GM21717 (cell line): Measurements from ENCODE around the gene MARCHF6.

ENCODE experiments used
- ATAC-seq: cut with Tn5 transposase; IDR thresholded peaks from one replicate; pipeline ENCODE4 v1.9.1; 2021; ENCODE audit warnings: mild to moderate bottlenecking, moderate library complexity; ENCODE audit not compliant: unreplicated experiment

The MARCHF6 gene

DNA sequence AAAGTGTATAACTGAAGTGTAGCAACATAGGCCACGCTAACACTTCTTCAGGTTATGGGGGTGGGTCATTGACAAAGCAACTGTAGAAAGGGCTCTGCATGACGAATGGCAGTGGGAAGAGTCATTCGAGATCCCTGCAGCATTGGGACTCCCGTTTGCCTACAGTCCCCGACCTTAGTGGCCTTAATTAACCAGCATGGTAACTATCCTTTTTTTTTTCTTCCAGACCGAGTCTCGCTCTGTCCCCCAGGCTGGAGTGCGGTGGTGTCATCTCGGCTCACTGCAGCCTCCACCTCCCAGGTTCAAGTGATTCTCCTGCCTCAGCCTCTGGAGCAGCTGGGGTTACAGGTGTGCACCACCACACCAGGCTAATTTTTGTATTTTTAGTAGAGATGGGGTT lies 31.6 kb upstream of the MARCHF6 start:
- ATAC-seq = no peak

DNA sequence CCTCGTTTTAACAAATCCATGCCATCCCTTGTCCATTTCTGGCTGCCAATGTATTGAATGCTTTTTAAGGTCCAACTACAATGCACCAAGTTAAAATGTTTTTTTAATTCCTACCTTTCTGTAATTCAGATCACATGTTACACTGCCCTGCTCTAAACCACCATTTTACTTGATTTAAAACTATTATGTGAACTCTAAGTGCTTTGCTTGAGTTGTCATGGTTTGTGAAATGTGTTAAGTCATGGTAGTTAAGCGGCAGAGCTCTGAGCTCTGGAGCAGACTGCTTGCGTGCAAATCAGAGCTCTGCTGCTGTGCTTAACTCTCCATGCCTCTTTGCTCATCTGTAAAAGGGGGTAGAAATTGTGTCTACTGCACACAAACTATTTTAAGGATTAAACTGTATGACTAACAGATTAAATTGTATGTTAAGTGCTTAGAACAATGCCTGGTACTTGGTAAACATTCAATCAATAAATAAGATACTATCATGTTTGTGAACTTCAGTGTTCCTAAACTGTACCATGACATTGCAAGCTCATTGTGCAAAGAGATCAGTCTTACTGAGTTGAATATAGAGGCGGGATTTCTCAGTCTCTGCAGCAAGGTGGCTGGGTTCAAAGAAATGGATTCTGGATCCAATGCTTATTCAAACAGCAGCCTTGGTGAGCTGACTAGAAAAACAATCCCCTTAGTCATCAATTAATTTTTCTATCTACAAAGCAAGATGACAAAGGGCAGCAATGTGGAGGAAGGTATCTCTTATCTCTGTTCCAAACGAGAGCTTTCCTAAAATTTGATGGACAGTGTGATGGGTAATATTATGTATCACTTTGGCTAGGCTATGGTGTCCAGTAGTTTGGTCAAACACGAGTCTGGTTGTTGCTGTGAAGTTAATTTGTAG lies 29.7 kb upstream of the MARCHF6 start:
- ATAC-seq = no peak

DNA sequence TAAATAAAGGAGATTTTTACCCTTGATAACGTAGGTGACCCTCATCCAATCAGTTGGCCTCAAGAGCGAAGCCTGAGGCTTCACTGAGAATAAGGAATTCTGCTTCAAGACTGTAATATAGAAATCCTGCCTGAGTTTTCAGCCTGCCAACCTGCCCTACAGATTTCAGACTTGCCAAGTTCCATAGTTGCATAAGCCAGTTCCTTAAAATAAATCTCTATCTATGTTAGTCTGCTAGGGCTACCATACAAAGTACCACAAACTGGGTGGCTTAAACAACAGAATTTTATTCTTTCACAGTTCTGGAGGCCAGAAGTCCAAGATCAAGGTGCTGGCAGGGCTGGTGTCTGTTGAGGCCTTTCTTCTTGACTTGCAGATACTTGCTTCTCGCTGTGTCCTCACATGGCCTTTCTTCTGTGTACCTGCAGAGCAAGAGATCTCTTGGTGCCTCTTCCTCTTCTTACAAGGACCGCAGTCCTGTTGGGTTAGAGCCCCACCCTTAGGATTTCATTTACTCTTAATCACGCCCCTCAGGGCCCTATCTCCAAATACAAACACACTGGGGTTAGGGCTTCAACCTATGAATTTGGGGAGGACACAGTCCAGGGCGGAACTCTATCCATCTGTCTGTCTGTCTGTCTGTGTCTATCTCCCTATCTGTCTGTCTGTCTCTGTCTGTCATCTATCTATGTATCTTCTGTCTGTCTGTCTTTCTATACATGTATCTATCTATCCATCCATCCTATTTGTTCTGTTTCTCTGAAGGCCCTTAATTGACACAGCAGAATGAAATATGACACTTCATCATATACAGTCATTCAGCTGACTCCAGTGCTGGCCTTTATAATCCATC lies 28.8 kb upstream of the MARCHF6 start:
- no peak for ATAC-seq

- ATAC-seq = no peak
Observed at GRCh38 chr5:10328323-10328722, 25.2 kb upstream of the MARCHF6 start.

DNA sequence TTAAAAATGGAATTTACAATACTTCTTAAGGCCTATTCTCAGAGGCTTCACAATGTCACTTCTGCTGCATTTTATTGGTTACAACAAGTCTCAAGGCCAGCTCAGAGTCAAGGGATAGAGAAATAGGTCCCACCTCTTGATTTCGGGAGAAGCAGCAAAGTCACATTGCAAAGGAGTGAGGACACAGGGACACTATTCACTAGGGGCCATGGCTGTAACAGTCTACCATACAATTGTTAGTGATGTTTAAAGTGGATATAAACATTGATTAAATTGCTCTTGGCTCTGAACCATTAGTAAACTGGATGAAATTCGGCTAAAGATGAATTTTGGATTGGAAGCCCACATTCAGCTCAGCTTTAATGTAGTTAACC lies 24.1 kb upstream of the MARCHF6 start:
- no peak for ATAC-seq

- ATAC-seq = no peak
Observed at GRCh38 chr5:10329820-10330481, 23.5 kb upstream of the MARCHF6 start.

DNA sequence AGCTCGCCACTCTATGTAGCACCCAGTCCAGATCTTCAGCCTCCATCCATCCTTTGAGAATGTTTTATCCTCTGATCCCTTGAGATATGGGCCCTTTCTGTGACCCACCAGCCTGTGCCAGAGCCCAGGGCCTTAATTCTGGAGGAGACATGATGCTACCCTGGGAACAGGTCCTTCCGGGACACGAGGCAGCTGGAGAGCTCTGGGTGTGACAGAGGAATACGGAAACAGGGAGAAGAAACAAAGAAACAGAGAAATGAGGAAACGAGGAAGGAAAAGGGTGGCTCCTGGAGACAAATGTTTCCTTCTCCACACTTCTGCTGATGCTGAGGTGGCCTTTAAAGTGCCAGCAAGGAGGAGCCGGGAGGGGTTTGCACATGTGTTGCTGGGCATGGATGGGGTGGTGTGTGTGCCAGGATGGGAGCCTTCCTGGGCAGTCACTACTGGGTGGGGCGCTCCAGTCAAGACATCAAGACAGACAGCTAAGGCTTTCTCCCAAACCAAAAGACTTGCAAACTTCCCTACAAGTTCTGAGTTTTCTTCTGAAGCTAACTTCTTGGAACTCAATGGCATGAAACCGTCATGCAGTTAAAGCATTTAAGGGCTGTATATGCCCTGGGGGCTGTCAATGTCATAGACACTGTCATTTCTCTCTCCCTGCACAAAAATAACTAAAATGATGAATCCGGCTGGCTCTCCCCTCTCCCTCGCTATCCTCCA lies 22.8 kb upstream of the MARCHF6 start:
- no peak for ATAC-seq

DNA sequence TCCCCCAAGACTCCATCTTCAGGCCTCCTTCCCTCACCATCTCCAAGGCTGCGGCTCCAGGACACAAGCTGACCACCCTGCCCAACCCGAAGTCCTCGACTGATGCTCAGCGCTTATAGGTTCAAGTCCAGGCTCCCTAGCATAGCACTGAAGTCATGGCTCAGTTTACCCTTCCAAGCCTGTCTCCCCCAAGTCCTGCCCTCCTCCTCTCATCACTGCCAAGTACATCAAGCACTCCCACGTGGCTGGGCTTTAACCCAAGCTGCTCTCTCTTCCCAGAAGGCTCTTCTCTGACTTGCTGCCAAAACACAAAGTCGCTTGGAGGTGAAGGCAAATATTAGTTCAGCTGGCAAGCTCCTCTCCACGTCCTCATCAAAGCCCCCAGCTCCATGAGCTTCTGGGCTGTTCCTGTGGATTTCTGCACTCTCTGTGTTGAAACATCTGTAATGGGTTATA lies 22.1 kb upstream of the MARCHF6 start:
- ATAC-seq = no peak

GRCh38 chr5:10332301-10332700 lies 21.2 kb upstream of the MARCHF6 start:
- ATAC-seq = no peak

GRCh38 chr5:10333154-10334006 lies 20.1 kb upstream of the MARCHF6 start:
- no peak for ATAC-seq

GRCh38 chr5:10334831-10335230 lies 18.7 kb upstream of the MARCHF6 start:
- ATAC-seq = no peak

GRCh38 chr5:10335711-10336470 lies 17.6 kb upstream of the MARCHF6 start:
- ATAC-seq = no peak

- ATAC-seq = no peak
Observed at GRCh38 chr5:10337107-10337506, 16.4 kb upstream of the MARCHF6 start.

DNA sequence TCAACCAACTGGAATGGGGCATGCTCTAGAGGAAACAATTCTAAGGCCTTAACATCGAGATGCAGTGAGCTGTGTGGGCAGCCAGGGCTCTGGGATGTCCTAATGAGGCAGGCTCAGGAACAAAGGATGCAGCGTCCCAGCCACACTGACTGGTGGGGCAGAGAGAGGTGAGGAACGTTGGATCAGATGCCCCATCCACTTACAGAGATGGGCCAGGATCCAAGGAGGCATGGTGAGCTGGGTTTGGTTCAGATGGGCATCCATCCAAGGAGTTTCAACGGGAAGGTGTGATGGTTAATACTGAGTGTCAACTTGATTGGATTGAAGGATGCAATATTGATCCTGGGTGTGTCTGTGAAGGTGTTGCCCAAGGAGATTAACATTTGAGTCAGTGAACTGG lies 15.5 kb upstream of the MARCHF6 start:
- ATAC-seq = no peak

- ATAC-seq = no peak
Observed at GRCh38 chr5:10338686-10339057, 14.8 kb upstream of the MARCHF6 start.

DNA sequence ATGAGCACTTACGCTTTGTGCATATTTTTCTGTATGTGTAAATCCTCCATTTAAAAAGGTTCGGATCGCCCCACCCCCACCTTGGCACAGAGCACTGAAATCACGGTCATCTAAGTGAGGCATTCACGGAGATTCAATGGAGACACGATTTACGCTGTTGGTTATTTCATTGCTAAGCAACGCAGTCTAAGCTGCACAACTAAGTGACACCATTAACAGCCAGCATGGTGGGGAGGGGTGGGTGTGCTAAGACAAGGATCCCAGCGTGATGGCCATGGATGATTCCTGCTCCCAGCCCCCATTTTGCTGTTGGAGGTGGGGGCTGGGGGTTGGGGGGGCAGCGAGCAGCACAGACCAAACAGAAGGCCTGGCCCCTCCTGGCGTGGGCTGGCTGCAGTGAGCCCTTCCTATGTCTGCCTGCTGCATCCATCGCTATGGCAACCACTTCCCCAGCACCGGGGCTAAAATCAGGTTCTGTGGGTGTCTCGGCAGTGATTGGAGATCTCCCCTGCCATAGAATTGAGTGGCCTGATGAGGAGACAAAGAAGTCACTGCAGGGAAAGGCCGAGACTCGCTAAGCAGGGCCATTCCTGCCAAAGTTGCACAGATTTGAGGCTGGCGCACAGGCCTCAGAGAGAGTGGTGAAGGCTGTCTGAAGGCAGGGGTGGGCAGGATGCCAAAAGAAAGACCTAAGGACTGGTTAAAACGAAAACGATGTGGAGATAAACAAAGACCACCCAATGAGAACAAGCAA lies 14.3 kb upstream of the MARCHF6 start:
- ATAC-seq = no peak

DNA sequence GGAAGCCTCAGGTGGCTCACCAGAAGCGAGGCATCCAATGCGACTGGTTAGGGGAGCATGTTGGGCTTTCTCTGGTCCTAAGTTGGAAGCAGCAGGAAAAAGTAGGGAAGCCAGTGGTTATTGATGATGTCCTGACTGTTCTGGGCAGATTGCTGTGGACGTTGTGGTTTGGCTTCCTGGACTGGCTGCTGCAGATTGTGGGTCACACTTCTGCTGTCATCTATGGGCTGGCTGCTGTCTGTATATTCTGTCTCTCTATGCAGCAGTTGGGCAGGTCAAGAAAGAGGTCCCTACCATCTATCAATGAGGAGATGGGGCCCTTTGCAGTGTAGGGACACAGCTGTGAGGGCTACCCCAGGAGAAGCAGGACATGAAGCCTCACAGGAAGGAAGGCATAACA lies 13.5 kb upstream of the MARCHF6 start:
- no peak for ATAC-seq

- ATAC-seq = no peak
Observed at GRCh38 chr5:10343486-10343885, 10.0 kb upstream of the MARCHF6 start.
